Measurements from ENCODE around the gene TRIM4.

Gene TRIM4

DNA sequence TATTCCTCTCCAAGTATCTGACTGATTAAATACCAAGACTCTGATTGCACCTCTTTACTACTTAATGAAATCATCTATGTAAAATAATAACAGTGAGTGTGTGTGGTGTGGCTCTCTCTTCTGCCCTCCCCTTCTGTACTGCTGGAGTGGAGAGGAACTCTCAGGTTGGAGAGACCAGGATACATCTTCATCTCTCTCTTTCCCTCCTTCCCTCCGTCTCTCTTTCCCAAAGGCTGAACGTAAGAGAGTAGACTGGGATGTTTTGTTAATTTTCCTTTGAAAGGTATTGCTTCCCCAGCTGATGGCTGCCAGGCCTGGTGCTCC, 10.4 kb upstream of the TRIM4 start:
- DNase-seq (ENCODE audit: low read depth), result no peak
- no peak; the same call in 1 of the 2 replicates for TF ChIP-seq MYC (IDR thresholded peaks at IDR 0.05; ENCODE audit: low read depth, low read length)
- TF ChIP-seq, protein P1, sequence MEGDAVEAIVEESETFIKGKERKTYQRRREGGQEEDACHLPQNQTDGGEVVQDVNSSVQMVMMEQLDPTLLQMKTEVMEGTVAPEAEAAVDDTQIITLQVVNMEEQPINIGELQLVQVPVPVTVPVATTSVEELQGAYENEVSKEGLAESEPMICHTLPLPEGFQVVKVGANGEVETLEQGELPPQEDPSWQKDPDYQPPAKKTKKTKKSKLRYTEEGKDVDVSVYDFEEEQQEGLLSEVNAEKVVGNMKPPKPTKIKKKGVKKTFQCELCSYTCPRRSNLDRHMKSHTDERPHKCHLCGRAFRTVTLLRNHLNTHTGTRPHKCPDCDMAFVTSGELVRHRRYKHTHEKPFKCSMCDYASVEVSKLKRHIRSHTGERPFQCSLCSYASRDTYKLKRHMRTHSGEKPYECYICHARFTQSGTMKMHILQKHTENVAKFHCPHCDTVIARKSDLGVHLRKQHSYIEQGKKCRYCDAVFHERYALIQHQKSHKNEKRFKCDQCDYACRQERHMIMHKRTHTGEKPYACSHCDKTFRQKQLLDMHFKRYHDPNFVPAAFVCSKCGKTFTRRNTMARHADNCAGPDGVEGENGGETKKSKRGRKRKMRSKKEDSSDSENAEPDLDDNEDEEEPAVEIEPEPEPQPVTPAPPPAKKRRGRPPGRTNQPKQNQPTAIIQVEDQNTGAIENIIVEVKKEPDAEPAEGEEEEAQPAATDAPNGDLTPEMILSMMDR (IDR thresholded peaks at IDR 0.05; ENCODE audit: low read depth, low read length), result no peak
- TF ChIP-seq, protein P2, sequence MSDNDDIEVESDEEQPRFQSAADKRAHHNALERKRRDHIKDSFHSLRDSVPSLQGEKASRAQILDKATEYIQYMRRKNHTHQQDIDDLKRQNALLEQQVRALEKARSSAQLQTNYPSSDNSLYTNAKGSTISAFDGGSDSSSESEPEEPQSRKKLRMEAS (IDR thresholded peaks at IDR 0.05; ENCODE audit: low read depth, low read length), result no peak
- H3K4me3 ChIP-seq (ENCODE audit: low read depth, low read length), result no peak overlapping the region

DNA sequence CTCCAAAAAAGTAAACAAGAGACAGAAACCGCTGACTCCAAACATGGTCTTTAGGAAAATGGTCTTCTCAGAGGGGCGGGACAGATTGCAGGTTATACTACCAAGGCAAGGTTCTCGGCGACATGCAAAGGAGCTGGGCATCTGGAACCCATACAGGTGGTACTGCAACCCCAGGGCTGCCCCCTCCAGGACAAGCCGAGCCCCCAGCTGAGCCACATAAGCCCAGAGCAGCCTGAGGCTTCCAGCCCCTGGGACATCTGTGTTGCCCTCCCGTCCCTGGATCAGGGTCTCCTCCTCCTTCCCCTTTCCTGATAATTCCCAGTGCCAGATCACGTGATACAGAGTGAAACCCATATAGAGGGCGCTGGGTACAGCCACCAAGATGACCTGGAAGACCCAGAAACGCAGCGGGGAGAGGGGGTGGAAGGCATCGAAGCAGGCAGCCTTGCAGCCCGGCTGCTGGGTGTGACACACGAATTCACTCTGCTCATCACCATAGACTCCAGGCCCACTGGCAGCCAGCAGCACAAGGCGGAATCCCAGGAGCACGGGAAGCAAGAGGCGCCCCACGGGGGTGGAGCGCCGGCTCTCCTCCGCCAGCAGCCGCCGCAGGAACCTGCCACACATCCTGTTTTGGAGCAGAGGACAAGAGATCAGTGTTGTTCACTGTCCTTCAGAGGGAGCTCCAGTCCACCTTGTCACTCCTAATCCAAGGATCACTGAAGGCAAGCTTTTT, 9.8 kb upstream of the TRIM4 start, which contains the start of gene GJC3:
Gene GJC3, minus strand, starts transcription at position 627 of the 736 bp plus-strand sequence. Its CDS starts 0 bp downstream, at position 627.
- H3K4me3 ChIP-seq (ENCODE audit: low read depth, low read length), result peak within 1 kb of the TSS; percentile 22
- TF ChIP-seq MYC (IDR thresholded peaks at IDR 0.05; ENCODE audit: low read depth, low read length) (no peak; the same call in 1 of the 2 replicates), POLR2A (IDR thresholded peaks at IDR 0.05; ENCODE audit: extremely low read depth, insufficient read length) (no peak)
- TF ChIP-seq, protein P2 (IDR thresholded peaks at IDR 0.05; ENCODE audit: low read depth, low read length), result no peak
- TF ChIP-seq, protein P1 (IDR thresholded peaks at IDR 0.05; ENCODE audit: low read depth, low read length), result peak; percentile 57
- DNase-seq (ENCODE audit: low read depth), result peak; percentile 78

DNA sequence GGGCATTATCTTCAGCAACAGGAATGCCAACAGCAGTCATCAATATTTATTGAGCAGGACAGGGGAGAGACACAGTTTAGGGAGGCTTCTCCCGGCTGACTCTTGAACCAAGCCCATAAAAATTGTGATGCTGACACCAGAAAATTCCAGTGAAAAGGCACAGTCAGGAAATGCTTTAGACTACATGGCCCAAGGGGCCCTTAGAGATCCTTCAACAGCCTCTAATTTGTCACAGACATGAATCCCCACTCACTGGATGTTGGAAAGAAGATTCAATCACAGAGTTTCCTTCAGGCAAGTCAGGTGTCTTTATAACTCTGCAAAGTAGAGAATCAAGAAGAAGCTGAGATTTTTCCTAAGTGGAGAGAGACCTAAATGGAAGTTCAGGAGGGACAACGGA, 8.9 kb upstream of the TRIM4 start:
- no peak overlapping the region for H3K4me3 ChIP-seq (ENCODE audit: low read depth, low read length)
- TF ChIP-seq POLR2A (IDR thresholded peaks at IDR 0.05; ENCODE audit: extremely low read depth, insufficient read length), result no peak
- TF ChIP-seq, protein P2 (IDR thresholded peaks at IDR 0.05; ENCODE audit: low read depth, low read length), result no peak
- TF ChIP-seq, protein P1 (IDR thresholded peaks at IDR 0.05; ENCODE audit: low read depth, low read length), result no peak
- TF ChIP-seq MYC (IDR thresholded peaks at IDR 0.05; ENCODE audit: low read depth, low read length), result no peak
- no peak for DNase-seq (ENCODE audit: low read depth)

DNA sequence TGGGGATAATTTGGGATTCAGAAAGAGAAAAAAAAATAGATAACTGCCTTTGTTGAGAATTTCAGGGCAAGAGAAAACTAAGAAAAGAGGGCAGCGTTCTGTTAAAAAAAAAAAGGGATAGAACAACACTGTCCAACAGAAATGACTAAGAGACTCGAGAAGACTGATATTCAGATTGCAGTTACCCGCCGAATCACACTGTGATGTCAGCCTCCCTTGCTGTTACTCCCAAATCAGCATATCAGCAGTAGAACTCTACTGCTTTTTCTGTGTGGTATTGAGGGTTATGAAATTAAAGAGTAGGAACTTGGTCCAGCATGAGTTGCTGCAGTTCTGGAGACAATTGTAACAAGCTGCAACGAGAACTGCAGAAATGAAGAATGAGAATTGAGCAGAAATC, 8.2 kb upstream of the TRIM4 start:
- TF ChIP-seq POLR2A (IDR thresholded peaks at IDR 0.05; ENCODE audit: extremely low read depth, insufficient read length), result no peak
- TF ChIP-seq, protein P2 (IDR thresholded peaks at IDR 0.05; ENCODE audit: low read depth, low read length), result no peak
- TF ChIP-seq MYC (IDR thresholded peaks at IDR 0.05; ENCODE audit: low read depth, low read length), result no peak
- TF ChIP-seq, protein P1 (IDR thresholded peaks at IDR 0.05; ENCODE audit: low read depth, low read length), result no peak
- H3K4me3 ChIP-seq (ENCODE audit: low read depth, low read length), result no peak overlapping the region
- no peak for DNase-seq (ENCODE audit: low read depth)

DNA sequence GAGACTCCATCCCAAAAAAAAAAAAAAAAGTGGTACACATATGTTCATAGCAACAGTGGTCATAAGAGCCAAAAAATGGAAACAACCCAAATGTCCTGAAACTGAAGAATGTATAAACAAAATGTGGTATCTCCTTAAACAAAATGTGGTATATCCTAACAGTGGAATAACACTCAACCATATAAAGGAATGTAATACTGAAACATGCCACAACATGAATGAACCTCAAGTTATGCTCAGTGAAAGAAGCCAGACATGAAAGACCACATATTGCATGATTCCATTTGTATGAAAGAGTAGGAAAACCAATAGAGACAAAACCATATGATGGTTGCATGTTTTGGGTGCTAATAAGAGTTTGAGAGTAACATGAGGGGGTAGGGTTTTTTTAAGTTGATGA, 7.0 kb upstream of the TRIM4 start:
- TF ChIP-seq MYC (IDR thresholded peaks at IDR 0.05; ENCODE audit: low read depth, low read length) (no peak), POLR2A (IDR thresholded peaks at IDR 0.05; ENCODE audit: extremely low read depth, insufficient read length) (no peak)
- TF ChIP-seq, protein P1 (IDR thresholded peaks at IDR 0.05; ENCODE audit: low read depth, low read length), result no peak
- TF ChIP-seq, protein P2 (IDR thresholded peaks at IDR 0.05; ENCODE audit: low read depth, low read length), result no peak
- H3K4me3 ChIP-seq (ENCODE audit: low read depth, low read length), result no peak overlapping the region
- no peak for DNase-seq (ENCODE audit: low read depth)
